Activated CD4-positive, alpha-beta T cell treated with anti-CD3 and anti-CD28 coated beads, Interleukin-2, amount 10 ng/mL, durations not matched to agents 7 days and 5 days (primary cell): ENCODE results near the gene FLNB. TPM values are rescaled to one million over a fixed set of nuclear protein-coding genes. Genes with fewer than 3 reads are reported as not detected.

Experiments used
- CTCF ChIA-PET: fragments of 350-600 bp; sonication (Branson Sonifier 250); formaldehyde crosslinking; loops from one replicate; lab custom pipeline; 2021; ENCODE audit warnings: antibody characterized with exemption; lab: Charles Lee
- POLR2A ChIA-PET: fragments of 350-600 bp; sonication (Branson Sonifier 250); formaldehyde crosslinking; loops from one replicate; lab custom pipeline; 2021; ENCODE audit warnings: antibody characterized with exemption; lab: Charles Lee
- DNase-seq: peaks from one replicate; pipeline ENCODE4 v3.0.0-alpha.2; 2020
- H3K27ac Mint-ChIP-seq: one replicate; pipeline ENCODE4 v1.8.0; 2021; ENCODE audit warnings: mild to moderate bottlenecking, moderate library complexity, mixed read lengths
- H3K27me3 Mint-ChIP-seq: one replicate; pipeline ENCODE4 v1.8.0; 2021; ENCODE audit warnings: mixed read lengths
- H3K36me3 Mint-ChIP-seq: one replicate; pipeline ENCODE4 v1.8.0; 2021; ENCODE audit warnings: low read depth, mixed read lengths
- H3K4me1 Mint-ChIP-seq: one replicate; pipeline ENCODE4 v1.8.0; 2021; ENCODE audit warnings: mixed read lengths
- H3K4me3 Mint-ChIP-seq: one replicate; pipeline ENCODE4 v1.8.0; 2021; ENCODE audit warnings: mild to moderate bottlenecking, moderate library complexity, mixed read lengths
- H3K9me3 Mint-ChIP-seq: one replicate; pipeline ENCODE4 v1.8.0; 2021; ENCODE audit warnings: mixed read lengths
- total RNA-seq, 2 experiments: library from RNA; stranded (reverse); gene quantifications; one replicate each; pipeline ENCODE4 v1.2.3, GENCODE V29; 2021

The FLNB gene
- total RNA-seq, 2 experiments from 2014 or later, result 27.2 to 28.1 TPM

DNA sequence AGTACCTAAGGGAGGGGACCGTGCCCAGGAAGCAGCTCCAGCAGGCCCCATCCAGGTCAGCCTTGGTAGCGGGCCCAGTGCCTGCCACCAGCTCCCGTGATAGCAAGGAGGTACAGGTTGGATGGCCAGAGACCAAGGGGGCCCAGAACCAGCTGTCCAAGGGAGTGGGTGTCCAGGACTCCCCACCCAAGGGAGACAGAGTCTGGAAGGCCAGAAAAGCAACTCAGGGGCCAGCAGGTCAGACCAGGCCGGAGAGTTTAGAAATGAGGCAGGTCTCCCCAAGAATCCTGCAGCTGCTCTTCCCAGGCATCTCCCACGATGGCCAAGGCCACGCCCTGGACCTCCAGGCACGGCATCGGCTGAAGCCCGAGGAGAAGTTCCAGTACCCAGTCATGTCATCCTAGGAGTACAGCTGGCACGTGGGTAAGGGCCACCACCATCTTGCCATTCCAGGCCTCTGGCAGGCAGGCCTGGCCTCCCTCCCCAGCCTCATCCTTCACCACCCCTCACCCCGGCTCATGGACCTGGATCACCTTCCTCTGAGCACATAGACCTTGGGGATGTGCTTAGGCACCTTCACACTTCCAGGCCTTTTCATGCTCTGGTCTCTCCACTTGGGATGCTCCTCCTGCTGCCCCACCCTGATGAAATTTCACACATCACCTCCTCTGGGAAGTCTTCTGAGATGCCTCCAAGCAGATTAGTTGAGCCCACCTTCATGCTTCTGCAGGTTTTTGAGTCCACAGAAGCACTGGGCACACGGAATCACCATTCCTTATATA, 172.1 kb downstream of the FLNB start:
- no peak for DNase-seq
- POLR2A ChIA-PET, result no interaction called here
- H3K4me3 Mint-ChIP-seq, result no peak overlapping the region
- CTCF ChIA-PET, result interaction anchor here (1.0 to 3.9 kb wide), 5 partner anchors 9 to 176 kb away, joined by 3 to 30 read pairs (median 5); partner anchors contain the start of gene FLNB
- H3K9me3 Mint-ChIP-seq, result no peaks in the 10 kb centered on the region
- H3K27ac Mint-ChIP-seq, result no peak overlapping the region
- no peaks in the 10 kb centered on the region for H3K36me3 Mint-ChIP-seq
- H3K4me1 Mint-ChIP-seq, result peaks cover 20% of the 10 kb centered on the region
- peaks cover 7% of the 10 kb centered on the region for H3K27me3 Mint-ChIP-seq

DNA sequence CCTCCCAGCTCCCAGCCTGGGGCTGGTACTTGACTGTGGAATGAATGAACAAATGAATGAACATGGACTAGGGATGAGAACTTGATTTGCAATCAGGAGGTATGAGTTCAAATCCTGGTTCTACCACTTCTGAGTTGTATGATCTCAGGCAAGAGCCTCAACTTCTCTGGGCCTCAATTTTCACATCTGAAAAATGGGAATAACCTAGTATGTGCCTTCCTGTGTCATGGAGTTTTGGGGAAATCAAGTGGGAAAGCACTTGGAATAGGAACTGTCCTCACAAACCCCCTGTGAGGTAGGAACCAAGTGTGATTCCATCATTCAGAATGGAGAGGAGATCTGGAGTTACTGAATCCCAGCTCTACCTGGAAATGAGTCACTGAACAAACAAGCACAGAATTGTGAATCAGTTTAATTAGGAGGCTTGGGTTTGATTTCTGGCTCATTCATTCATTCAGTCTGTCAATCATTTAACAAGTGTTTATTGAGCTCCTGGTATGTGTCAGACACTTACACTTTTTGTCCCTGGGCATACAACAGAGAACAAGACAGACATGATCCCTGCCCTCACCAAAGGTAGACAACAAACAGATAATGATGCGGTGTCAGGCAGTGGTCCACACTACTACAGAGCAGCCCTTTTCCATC, 172.8 kb downstream of the FLNB start:
- CTCF ChIA-PET, result interaction anchor here (1.5 to 1.9 kb wide), 2 partner anchors 26 to 36 kb away, joined by 3 to 5 read pairs; no protein-coding TSS in a partner anchor
- POLR2A ChIA-PET, result no interaction called here
- H3K27ac Mint-ChIP-seq, result no peak overlapping the region
- DNase-seq, result no peak
- H3K9me3 Mint-ChIP-seq, result no peaks in the 10 kb centered on the region
- no peaks in the 10 kb centered on the region for H3K36me3 Mint-ChIP-seq
- H3K27me3 Mint-ChIP-seq, result peaks cover 4% of the 10 kb centered on the region
- H3K4me3 Mint-ChIP-seq, result no peak overlapping the region
- peaks cover 20% of the 10 kb centered on the region for H3K4me1 Mint-ChIP-seq

DNA sequence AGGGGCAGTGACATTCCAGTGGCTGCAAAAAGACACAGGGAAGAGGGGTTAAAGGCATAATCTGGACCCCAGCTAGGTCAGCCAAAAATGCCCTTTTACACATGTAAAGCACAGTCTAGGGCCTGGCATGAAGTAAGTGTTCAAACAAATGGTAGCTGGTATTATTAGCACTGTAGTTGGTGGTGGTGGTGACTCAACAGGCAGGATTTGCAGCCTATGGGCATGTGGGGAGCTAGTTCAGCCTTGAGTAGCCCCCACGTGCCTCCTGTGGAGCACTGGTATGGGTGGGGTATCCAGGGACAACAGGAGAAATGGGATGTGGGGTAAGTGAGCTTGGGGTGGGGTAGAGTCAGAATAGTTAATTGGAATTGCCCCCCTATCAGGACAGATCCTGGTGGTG, 175.0 kb downstream of the FLNB start:
- DNase-seq, result no peak
- Mint-ChIP-seq H3K9me3 (no peaks in the 10 kb centered on the region), H3K27ac (no peak overlapping the region), H3K4me3 (no peak overlapping the region), H3K27me3 (peaks cover 4% of the 10 kb centered on the region), H3K4me1 (peaks cover 10% of the 10 kb centered on the region), H3K36me3 (no peaks in the 10 kb centered on the region)
- CTCF ChIA-PET, result interaction anchor here (1.2 to 1.6 kb wide), 2 partner anchors 35 to 175 kb away, joined by 3 to 4 read pairs; partner anchors contain the start of gene FLNB
- POLR2A ChIA-PET, result no interaction called here

- Mint-ChIP-seq H3K4me1 (peaks cover 3% of the 10 kb centered on the region), H3K27ac (no peak overlapping the region)
- POLR2A ChIA-PET, result no interaction called here
These were observed 175.7 kb downstream of the FLNB start for GRCh38 chr3:58183891-58184290.

GRCh38 chr3:58184309-58184981, 176.2 kb downstream of the FLNB start:
- Mint-ChIP-seq H3K36me3 (no peaks in the 10 kb centered on the region), H3K27me3 (peaks cover 4% of the 10 kb centered on the region), H3K9me3 (no peaks in the 10 kb centered on the region), H3K4me3 (no peak overlapping the region), H3K4me1 (peaks cover 1% of the 10 kb centered on the region), H3K27ac (no peak overlapping the region)
- CTCF ChIA-PET, result interaction anchor here (0.6 to 1.4 kb wide), 4 partner anchors 18 to 121 kb away, joined by 3 to 7 read pairs (median 4); partner anchors contain the start of genes HTD2 and RPP14
- DNase-seq, result no peak
- POLR2A ChIA-PET, result no interaction called here

More at GRCh38 chr3:58183891-58184290, 175.7 kb downstream of the FLNB start:
- DNase-seq, result no peak
- Mint-ChIP-seq H3K9me3 (no peaks in the 10 kb centered on the region), H3K36me3 (no peaks in the 10 kb centered on the region), H3K4me3 (no peak overlapping the region), H3K27me3 (peaks cover 4% of the 10 kb centered on the region)
- CTCF ChIA-PET, result interaction anchor here (0.6 to 1.6 kb wide), 5 partner anchors 17 to 175 kb away, joined by 3 to 7 read pairs (median 4); partner anchors contain the start of genes FLNB, HTD2 and RPP14

- Mint-ChIP-seq H3K4me1 (peaks cover 1% of the 10 kb centered on the region), H3K27me3 (peaks cover 4% of the 10 kb centered on the region), H3K9me3 (no peaks in the 10 kb centered on the region), H3K4me3 (no peak overlapping the region), H3K36me3 (no peaks in the 10 kb centered on the region), H3K27ac (no peak overlapping the region)
- POLR2A ChIA-PET, result no interaction called here
- no peak for DNase-seq
- CTCF ChIA-PET, result interaction anchor here (1.1 to 1.7 kb wide), 4 partner anchors 30 to 121 kb away, joined by 3 to 5 read pairs (median 3); partner anchors contain the start of genes HTD2 and RPP14
These were observed 176.7 kb downstream of the FLNB start for GRCh38 chr3:58184982-58185360.

- ChIA-PET POLR2A (interaction anchor here (0.6 kb wide), 1 partner anchor 122 kb away, joined by 7 read pairs; no protein-coding TSS in a partner anchor), CTCF (interaction anchor here (0.5 to 4.2 kb wide), 23 partner anchors 9 to 346 kb away, joined by 3 to 30 read pairs (median 4); partner anchors contain the start of genes HTD2, PXK and RPP14)
- no peaks in the 10 kb centered on the region for H3K36me3 Mint-ChIP-seq
- H3K4me1 Mint-ChIP-seq, result peaks cover 1% of the 10 kb centered on the region
- no peak for DNase-seq
- H3K9me3 Mint-ChIP-seq, result no peaks in the 10 kb centered on the region
- H3K27ac Mint-ChIP-seq, result no peak overlapping the region
- H3K27me3 Mint-ChIP-seq, result no peaks in the 10 kb centered on the region
- no peak overlapping the region for H3K4me3 Mint-ChIP-seq
These were observed 179.9 kb downstream of the FLNB start for GRCh38 chr3:58188173-58188564.

DNA sequence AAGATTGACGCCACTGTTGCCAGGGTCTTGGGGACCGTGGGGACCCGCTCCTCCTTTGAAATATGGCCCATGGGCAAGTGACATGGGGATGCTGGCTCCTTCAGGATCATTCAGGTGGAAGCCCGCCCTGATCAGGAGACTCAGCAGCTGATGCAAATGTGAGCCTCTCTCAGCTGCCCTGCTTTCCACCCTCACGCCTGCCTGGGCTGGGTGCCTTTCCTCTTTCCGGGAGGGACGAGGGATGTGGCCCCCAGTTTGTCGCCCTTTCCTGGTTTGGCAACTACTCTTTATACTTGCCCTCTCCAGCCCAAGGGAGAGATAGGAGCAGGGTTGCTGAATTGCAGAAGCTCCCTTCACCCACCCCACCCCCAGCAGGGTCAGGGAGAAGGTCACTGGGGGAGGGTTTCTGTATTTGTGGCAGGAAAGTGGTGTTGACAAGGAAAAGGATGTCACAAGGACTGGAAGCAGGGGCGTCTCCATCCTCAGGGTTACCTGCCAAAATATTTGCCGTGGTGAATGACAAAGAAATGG, 180.8 kb downstream of the FLNB start:
- CTCF ChIA-PET, result interaction anchor here (0.7 to 4.2 kb wide), 8 partner anchors 8 to 145 kb away, joined by 3 to 30 read pairs (median 10); partner anchors contain the start of genes HTD2, PXK and RPP14
- POLR2A ChIA-PET, result no interaction called here
- Mint-ChIP-seq H3K27ac (no peak overlapping the region), H3K4me3 (no peak overlapping the region), H3K4me1 (peaks cover 1% of the 10 kb centered on the region), H3K36me3 (no peaks in the 10 kb centered on the region), H3K9me3 (no peaks in the 10 kb centered on the region), H3K27me3 (no peaks in the 10 kb centered on the region)
- no peak for DNase-seq

DNA sequence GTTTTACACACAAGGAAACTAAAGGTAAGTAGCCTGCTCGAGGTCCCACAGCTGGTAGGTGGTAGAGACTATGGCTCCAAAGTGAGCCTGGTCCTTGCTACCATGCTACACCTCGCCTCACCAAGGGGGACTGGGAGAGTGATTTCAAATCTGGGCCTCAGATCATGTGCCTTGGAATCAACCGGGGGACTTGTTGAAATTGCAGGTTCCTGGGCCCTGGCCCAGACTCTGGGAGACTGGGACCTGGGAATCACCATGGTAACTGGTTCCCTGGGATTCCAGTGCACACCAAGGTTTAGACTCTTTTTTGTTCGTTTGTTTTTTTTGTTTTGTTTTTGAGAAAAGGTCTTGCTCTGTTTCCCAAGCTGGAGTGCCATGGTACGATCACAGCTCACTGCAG, 181.5 kb downstream of the FLNB start:
- ChIA-PET CTCF (interaction anchor here (0.6 to 4.2 kb wide), 7 partner anchors 11 to 144 kb away, joined by 3 to 30 read pairs (median 9); partner anchors contain the start of genes HTD2 and RPP14), POLR2A (no interaction called here)
- Mint-ChIP-seq H3K27me3 (no peaks in the 10 kb centered on the region), H3K27ac (no peak overlapping the region), H3K4me3 (no peak overlapping the region), H3K4me1 (peaks cover 1% of the 10 kb centered on the region), H3K9me3 (no peaks in the 10 kb centered on the region), H3K36me3 (no peaks in the 10 kb centered on the region)
- DNase-seq, result no peak

GRCh38 chr3:58190291-58190690, 182.1 kb downstream of the FLNB start:
- Mint-ChIP-seq H3K4me1 (peaks cover 1% of the 10 kb centered on the region), H3K4me3 (no peak overlapping the region), H3K9me3 (no peaks in the 10 kb centered on the region), H3K27ac (no peak overlapping the region), H3K36me3 (no peaks in the 10 kb centered on the region), H3K27me3 (no peaks in the 10 kb centered on the region)
- no peak for DNase-seq
- ChIA-PET POLR2A (no interaction called here), CTCF (interaction anchor here (1.2 to 4.2 kb wide), 5 partner anchors 10 to 116 kb away, joined by 3 to 30 read pairs (median 26); partner anchors contain the start of genes HTD2 and RPP14)

DNA sequence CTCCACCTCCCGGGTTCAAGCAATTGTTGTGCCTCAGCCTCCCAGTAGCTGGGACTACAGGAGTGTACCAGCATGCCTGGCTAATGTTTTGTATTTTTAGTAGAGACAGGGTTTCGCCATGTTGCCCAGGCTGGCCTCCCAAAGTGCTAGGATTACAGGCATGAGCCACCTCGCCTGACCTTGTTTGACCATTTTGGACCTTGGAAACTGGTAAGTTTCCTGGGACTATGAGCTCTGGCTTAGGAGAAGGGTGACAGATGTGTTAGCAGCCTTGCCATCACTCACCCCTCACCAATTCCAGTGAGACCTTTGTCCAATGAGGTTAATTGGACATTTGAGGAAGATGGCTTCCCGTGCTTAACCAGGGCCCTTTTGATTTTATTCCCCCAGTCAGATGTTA, 182.7 kb downstream of the FLNB start:
- Mint-ChIP-seq H3K27me3 (no peaks in the 10 kb centered on the region), H3K36me3 (no peaks in the 10 kb centered on the region), H3K27ac (no peak overlapping the region), H3K4me3 (no peak overlapping the region), H3K9me3 (no peaks in the 10 kb centered on the region), H3K4me1 (peaks cover 1% of the 10 kb centered on the region)
- no peak for DNase-seq
- ChIA-PET POLR2A (no interaction called here), CTCF (interaction anchor here (0.7 to 4.2 kb wide), 4 partner anchors 10 to 116 kb away, joined by 3 to 30 read pairs (median 16); partner anchors contain the start of genes HTD2 and RPP14)
